IMR-90 (cell line): ENCODE results near the gene C1orf167.

Source experiments
- CEBPB ChIP-seq: IDR thresholded peaks from 2 replicates; pipeline ENCODE4 v1.6.1; 2012; ENCODE audit warnings: low read depth, low read length, improper control_type of control experiment
- CTCF ChIP-seq: conservative IDR thresholded peaks from 2 replicates; pipeline ENCODE4 v1.5.1; 2012; ENCODE audit warnings: mild to moderate bottlenecking, low read depth, low read length, improper control_type of control experiment
- MAFK ChIP-seq: IDR thresholded peaks from 2 replicates; pipeline ENCODE4 v1.6.1; 2012; ENCODE audit warnings: low read depth, low read length, improper control_type of control experiment
- NFE2L2 ChIP-seq: fragments of 150-350 bp; IDR thresholded peaks from 2 replicates; pipeline ENCODE4 v1.6.1; 2016; ENCODE audit warnings: low read depth, mild to moderate bottlenecking, low read length
- POLR2A ChIP-seq: IDR thresholded peaks from 2 replicates; pipeline ENCODE4 v1.6.1; 2012; ENCODE audit warnings: mild to moderate bottlenecking, low read depth, low read length
- RAD21 ChIP-seq: IDR thresholded peaks from 2 replicates; pipeline ENCODE4 v1.6.1; 2012; ENCODE audit warnings: low read length, improper control_type of control experiment
- RFX5 ChIP-seq: IDR thresholded peaks from 2 replicates; pipeline ENCODE4 v1.8.0; 2012; ENCODE audit warnings: low read depth, mild to moderate bottlenecking, low read length, moderate library complexity
- SMC3 ChIP-seq: fragments of 150-350 bp; IDR thresholded peaks from 2 replicates; pipeline ENCODE4 v1.6.1; 2016; ENCODE audit warnings: low read depth, mild to moderate bottlenecking, antibody characterized with exemption, low read length, moderate library complexity
- USF2 ChIP-seq: fragments of 150-350 bp; IDR thresholded peaks from 2 replicates; pipeline ENCODE4 v1.6.1; 2017; ENCODE audit warnings: mild to moderate bottlenecking, antibody characterized with exemption, low read length, low read depth

- TF ChIP-seq POLR2A (no peak), CTCF (no peak), CEBPB (no peak), SMC3 (no peak), RFX5 (no peak), USF2 (no peak), RAD21 (no peak), MAFK (no peak), NFE2L2 (no peak)
Observed at GRCh38 chr1:11725616-11726015, 36.4 kb upstream of the C1orf167 start.
